Colonic mucosa (tissue), 4 donors: ENCODE measurements around the gene FAAP100. TPM values are rescaled to one million over a fixed set of nuclear protein-coding genes. Genes with fewer than 3 reads are reported as not detected.
A peak's percentile ranks its signal among the peaks of the same experiment; 100 is the strongest.

Experiments used
- DNase-seq: peaks from one replicate; pipeline ENCODE4 v3.0.0-alpha.2; 2020
- H3K27ac ChIP-seq: fragments of 200-600 bp; one replicate; pipeline ENCODE4 v1.8.0; 2021
- H3K27me3 ChIP-seq: fragments of 200-600 bp; one replicate; pipeline ENCODE4 v1.8.0; 2021
- H3K36me3 ChIP-seq: fragments of 200-600 bp; one replicate; pipeline ENCODE4 v1.8.0; 2021
- H3K4me1 ChIP-seq: fragments of 200-600 bp; one replicate; pipeline ENCODE4 v1.8.0; 2021; ENCODE audit warnings: mild to moderate bottlenecking
- H3K4me3 ChIP-seq: fragments of 200-600 bp; one replicate; pipeline ENCODE4 v1.8.0; 2021
- H3K9ac ChIP-seq, 2 donors: one replicate each; pipeline ENCODE4 v1.7.0; 2013; ENCODE audit warnings: control low read depth in 2 of 2, low read depth in 2 of 2, low read length in 2 of 2
- H3K9me3 ChIP-seq: fragments of 200-600 bp; one replicate; pipeline ENCODE4 v1.8.0; 2021
- CTCF ChIP-seq: fragments of 200-600 bp; IDR thresholded peaks from one replicate; pipeline ENCODE4 v1.8.0; 2022; ENCODE audit warnings: antibody characterized with exemption, mild to moderate bottlenecking
- intact Hi-C: fragments of 100-400 bp; cut with DNase I; formaldehyde crosslinking; loops from one replicate; pipeline ENCODE4 v1.14.1; 2022
- total RNA-seq, 2 donors: library from RNA; stranded (reverse); fragmentation: NEBNext Ultra II Directional in 1 of 2; extraction: Animal tissue kit (Norgen Biotek cat#: 25700) in 1 of 2; gene quantifications; one replicate each; pipeline ENCODE4 v1.2.1, GENCODE V29; 2021
- donor health status: healthy.
- donor health status: DM: no; HTN: no; CAD: no.
- donor health status: DM: no; HTN: no; CAD: no.

The FAAP100 gene
- total RNA-seq, 2 donors from 2014 or later, result 16.5 to 34.3 TPM

DNA sequence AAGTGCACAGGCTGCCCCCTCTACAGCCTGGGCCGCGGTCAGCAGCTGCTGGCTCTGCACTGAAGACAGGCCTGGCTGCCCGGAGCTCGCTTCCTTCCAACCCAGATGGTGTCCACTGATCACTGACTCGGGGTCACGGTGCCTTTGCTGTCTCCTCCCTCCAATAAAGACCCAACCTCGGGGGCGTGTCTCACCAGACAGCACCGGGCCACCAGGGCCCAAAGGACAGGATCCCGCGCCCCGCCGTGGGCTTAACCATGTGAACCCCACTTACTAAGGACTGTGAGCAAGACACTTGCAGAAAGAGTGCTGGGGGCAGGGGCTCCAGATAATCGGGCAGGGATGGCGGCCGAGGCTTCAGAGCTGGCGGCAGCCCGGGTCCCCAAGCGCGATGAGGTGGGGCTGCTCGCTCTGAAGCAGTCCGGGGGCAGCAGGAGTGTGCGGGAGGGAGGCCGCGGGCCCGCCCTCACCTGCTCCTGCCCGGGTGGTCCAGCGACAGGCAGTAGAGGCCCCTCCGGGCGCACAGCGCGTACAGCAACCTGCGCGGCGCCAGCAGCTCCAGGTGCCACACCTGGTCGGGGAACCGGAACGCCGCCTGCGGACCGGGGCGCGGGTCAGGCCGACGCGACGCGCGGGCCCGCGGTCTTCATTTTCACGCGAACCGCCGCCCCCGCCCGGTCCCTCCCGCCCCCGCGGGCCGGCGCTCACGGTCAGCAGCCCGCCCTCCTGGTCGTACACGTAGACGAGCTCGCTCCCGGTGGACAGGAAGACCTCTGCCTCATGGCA lies 502 bp downstream of the FAAP100 start:
- peaks cover 15% of the 10 kb centered on the region for H3K4me1 ChIP-seq
- intact Hi-C loops, result no loop called here
- peak overlapping the region; percentile 85 for H3K9ac ChIP-seq
- no peaks in the 10 kb centered on the region for H3K27me3 ChIP-seq
- no peaks in the 10 kb centered on the region for H3K9me3 ChIP-seq
- no peak for TF ChIP-seq CTCF
- peak overlapping the region; percentile 94 for H3K27ac ChIP-seq
- H3K4me3 ChIP-seq, result peak overlapping the region; percentile 92
- peaks cover 6% of the 10 kb centered on the region for H3K36me3 ChIP-seq
- peak; percentile 58 for DNase-seq

DNA sequence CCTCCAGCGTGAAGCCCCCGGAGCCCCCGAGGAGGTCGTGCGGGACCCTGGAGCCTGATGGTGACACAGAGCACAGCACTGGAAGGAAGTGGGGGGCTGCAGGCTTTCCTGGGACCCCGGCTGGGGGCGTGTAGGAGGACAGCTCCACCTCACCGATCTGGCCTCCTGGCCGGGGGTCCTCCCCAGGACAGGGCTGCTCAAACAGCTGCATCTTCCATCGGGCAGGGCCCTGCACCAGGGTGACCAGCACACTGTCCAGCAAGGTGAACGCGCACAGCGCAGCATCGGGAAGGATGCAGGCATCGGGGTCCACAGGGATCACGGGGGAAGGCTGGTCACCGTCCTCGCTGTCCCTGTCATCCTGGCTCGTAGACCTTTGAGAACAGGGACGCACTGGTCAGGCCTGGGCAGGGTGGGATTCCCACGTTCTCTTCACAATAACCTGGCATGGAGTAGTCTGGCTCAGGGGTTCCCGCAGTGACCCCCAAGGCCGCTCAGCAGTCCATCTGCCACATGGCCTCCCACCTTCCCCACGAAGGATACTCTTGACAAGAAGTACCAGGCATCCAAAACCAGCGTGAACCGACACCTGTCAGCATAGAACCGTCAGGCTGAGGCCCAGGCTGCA lies 1.2 kb downstream of the FAAP100 start:
- H3K27ac ChIP-seq, result no peak overlapping the region
- H3K36me3 ChIP-seq, result peaks cover 8% of the 10 kb centered on the region
- H3K9me3 ChIP-seq, result no peaks in the 10 kb centered on the region
- intact Hi-C loops, result no loop called here
- H3K4me3 ChIP-seq, result peak overlapping the region; percentile 92
- TF ChIP-seq CTCF, result no peak
- no peak for DNase-seq
- H3K27me3 ChIP-seq, result no peaks in the 10 kb centered on the region
- H3K9ac ChIP-seq, result peak overlapping the region; percentile 85
- H3K4me1 ChIP-seq, result peaks cover 15% of the 10 kb centered on the region

GRCh38 chr17:81550285-81550684 lies 1.9 kb downstream of the FAAP100 start:
- peaks cover 8% of the 10 kb centered on the region for H3K36me3 ChIP-seq
- peaks cover 15% of the 10 kb centered on the region for H3K4me1 ChIP-seq
- H3K27ac ChIP-seq, result no peak overlapping the region
- DNase-seq, result no peak
- intact Hi-C loops, result no loop called here
- no peak overlapping the region for H3K9ac ChIP-seq
- no peak for TF ChIP-seq CTCF
- no peak overlapping the region for H3K4me3 ChIP-seq
- H3K27me3 ChIP-seq, result no peaks in the 10 kb centered on the region
- H3K9me3 ChIP-seq, result no peaks in the 10 kb centered on the region

- Histone ChIP-seq H3K27me3 (no peaks in the 10 kb centered on the region), H3K4me3 (no peak overlapping the region), H3K27ac (no peak overlapping the region), H3K9me3 (no peaks in the 10 kb centered on the region), H3K4me1 (peaks cover 15% of the 10 kb centered on the region), H3K9ac (no peak overlapping the region), H3K36me3 (peaks cover 8% of the 10 kb centered on the region)
- TF ChIP-seq CTCF, result no peak
- DNase-seq, result no peak
- intact Hi-C loops, result no loop called here
Observed at GRCh38 chr17:81549826-81550225, 2.3 kb downstream of the FAAP100 start.

GRCh38 chr17:81549031-81549557 lies 3.1 kb downstream of the FAAP100 start:
- TF ChIP-seq CTCF, result no peak
- H3K27ac ChIP-seq, result no peak overlapping the region
- H3K9me3 ChIP-seq, result no peaks in the 10 kb centered on the region
- peaks cover 15% of the 10 kb centered on the region for H3K4me1 ChIP-seq
- DNase-seq, result no peak
- no peaks in the 10 kb centered on the region for H3K27me3 ChIP-seq
- no peak overlapping the region for H3K4me3 ChIP-seq
- peaks cover 8% of the 10 kb centered on the region for H3K36me3 ChIP-seq
- intact Hi-C loops, result no loop called here
- H3K9ac ChIP-seq, result no peak overlapping the region
